Mammary epithelial cell (primary cell): ENCODE data around the gene KMT2D.

ENCODE experiments used
- CTCF ChIP-seq, 2 donors: IDR thresholded peaks in 1 of 2; conservative IDR thresholded peaks in 1 of 2; 2 replicates each; pipeline ENCODE4 v1.5.1; 2011 to 2012; ENCODE audit warnings: inconsistent platforms in 2 of 2, low read length in 2 of 2, mild to moderate bottlenecking in 2 of 2, control low read depth in 1 of 2, low read depth in 1 of 2; ENCODE audit not compliant: insufficient read depth in 1 of 2; ENCODE audit errors: extremely low read depth in 1 of 2
- EZH2 ChIP-seq: IDR thresholded peaks from 2 replicates; pipeline ENCODE4 v1.6.1; 2012; ENCODE audit warnings: low read length, inconsistent platforms, borderline replicate concordance

- no peak for TF ChIP-seq CTCF (conservative IDR thresholded peaks at IDR 0.05 in 1 of 2, IDR thresholded peaks at IDR 0.05 in 1 of 2; ENCODE audit: extremely low read depth in 1 of 2, insufficient read depth in 1 of 2, low read depth in 1 of 2, low read length in 2 of 2)
- no peak for TF ChIP-seq EZH2
Observed at GRCh38 chr12:49049566-49050224, 10.9 kb downstream of the KMT2D start.
